GM21360 (cell line): ENCODE results near the gene GCNT4.

Source experiments
- ATAC-seq: cut with Tn5 transposase; IDR thresholded peaks from one replicate; pipeline ENCODE4 v1.9.1; 2021; ENCODE audit warnings: mild to moderate bottlenecking, moderate library complexity; ENCODE audit not compliant: unreplicated experiment

The GCNT4 gene

DNA sequence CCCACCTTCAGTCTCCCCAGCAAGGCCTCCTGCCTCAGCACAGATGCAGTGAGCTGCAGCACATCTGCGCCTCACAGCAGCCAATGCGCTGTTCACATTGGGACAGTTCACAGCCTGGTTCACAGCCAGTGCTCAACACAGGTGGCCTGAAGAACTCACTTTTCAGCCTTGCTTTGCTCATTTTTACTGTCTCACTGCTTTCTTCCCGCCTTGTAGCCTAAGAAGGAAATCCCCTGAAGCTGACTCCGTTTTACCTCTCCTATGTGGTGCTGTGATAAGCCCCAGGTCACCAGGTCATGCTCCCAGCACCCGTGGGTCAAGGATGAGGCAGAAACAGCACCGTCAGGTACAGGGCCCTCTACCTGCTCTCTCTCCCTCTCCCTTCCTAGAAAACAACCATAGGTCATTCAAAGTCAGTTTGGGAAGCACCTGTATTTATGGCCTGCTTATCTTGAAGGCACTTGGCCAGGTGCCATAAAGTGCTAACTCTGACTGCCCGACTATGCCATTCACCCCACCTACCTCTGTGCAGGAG lies 1.1 kb downstream of the GCNT4 start:
- no peak for ATAC-seq

- no peak for ATAC-seq
These were observed 1.9 kb downstream of the GCNT4 start for GRCh38 chr5:75050415-75050814.

DNA sequence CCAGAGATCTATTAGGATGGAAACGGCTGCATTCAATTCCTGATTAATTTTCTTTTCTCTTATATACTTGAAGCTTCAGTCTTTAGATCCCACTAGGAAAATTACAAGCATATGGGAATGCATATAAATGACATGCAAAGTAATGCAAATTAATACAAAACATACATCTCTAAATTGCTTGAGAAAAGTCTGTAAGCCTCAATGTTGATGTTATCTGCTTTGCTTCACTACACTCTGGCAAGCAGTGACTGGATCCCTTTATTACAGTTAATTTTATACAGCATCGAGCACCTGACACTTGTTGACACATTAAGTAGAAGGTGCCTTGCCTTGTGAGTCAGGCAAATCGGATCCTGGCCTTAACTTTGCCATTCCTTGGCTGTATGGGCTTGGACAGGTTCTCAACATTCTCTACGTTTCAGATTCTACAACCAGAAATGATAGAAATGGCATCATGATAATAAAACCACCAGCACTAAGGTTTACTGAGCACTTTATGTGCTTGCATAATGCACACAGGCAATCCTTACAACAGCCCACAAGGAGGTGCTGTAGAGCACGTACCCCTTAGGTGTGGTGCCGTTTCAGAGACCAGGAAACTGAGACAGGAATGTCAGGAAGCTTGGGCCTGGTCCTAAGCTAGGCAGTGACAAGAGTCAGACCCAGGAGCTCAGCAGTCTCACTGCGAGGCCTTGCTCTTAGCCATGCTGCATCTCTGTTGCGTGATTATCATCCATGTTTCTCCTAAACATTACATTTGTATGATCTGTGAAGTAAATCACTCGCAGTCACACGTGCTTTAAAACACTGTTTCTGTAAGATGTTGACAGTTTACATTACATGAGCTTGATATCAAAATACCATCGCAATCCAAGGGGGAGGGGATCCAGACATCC lies 2.7 kb downstream of the GCNT4 start:
- ATAC-seq, result no peak

DNA sequence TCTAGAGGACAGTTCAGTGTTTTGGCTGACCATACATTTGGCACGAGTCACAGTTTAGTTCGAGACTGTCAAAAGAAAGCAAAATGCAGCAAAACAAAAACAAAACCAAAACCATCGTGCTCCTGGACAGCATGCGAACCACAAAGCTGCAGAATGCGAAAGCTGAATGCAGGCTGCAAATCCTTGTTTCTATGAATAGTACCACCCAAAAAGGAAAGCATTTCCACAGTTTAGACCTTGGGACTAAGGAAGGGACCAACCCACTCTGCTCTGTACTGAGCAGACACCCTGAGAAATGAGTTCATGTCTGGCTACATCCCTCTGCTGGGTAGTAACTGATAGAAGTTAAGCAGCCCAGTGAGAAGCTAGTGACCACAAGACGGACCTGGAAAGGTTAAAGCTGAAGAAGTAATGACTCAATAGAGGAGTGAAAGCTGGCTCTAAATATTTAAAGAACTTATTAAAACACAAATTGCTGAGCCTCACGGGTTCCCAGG lies 3.9 kb downstream of the GCNT4 start:
- ATAC-seq, result no peak

DNA sequence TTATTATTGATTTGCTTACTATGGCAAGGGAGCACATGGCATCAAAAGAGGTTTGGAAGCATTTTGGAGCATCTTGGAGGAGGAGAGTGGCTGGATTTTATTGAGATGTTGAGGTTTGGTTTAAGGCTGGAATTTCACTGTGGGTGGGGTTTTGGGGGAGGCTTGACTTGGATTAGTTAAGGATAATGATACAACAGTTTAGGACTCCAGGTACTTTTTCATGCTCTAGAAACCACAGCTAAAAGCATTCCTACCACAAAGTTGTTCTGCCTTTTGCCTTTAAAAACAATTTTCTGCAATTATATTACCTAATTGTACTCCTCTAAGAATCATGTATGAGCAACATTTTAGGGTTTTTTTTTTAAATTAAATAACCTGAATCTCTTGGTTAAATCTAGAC lies 5.0 kb downstream of the GCNT4 start:
- no peak for ATAC-seq

GRCh38 chr5:75046366-75047142 lies 5.8 kb downstream of the GCNT4 start:
- ATAC-seq, result no peak

GRCh38 chr5:75045071-75045470 lies 7.3 kb downstream of the GCNT4 start:
- ATAC-seq, result no peak

DNA sequence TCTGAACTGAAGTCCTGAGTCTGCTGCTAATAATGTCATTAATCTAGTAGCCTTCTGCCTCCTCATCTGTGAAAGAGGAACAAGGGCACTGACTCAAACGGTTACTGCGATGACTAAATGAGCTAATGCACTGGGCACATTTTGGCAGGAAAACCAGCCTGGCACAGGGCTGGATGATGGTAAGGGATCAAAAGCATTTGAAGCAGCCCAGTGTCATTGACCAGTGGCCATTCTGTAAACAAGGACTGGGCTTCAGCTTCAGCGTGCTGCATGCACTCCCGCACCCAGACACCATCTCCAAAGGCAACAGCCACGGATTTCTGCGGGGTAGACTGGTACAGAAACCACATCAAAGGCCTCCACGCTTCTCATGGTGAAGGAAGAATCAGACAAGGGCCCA lies 8.0 kb downstream of the GCNT4 start:
- no peak for ATAC-seq

GRCh38 chr5:75043633-75044264 lies 8.6 kb downstream of the GCNT4 start:
- ATAC-seq, result no peak

GRCh38 chr5:75042522-75042921 lies 9.8 kb downstream of the GCNT4 start:
- no peak for ATAC-seq

DNA sequence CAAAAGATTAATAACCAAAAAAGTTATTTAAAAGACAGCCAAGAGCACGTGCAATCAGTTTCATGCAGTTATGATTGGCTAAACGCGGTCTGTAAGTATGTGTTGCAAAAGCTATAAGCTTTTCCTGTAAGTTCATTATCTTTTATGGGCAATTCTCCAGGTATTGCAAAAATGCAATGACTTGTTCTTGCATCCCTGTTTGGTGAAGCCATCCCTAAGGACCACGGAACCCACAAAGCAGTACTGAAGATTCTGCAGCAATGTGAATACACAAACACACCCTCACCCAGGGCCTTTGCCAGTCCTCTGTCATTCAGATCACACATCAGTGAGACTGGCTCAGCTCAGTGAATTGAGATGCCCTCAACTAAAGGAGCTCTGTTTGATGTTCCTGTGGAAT lies 11.4 kb downstream of the GCNT4 start:
- no peak for ATAC-seq

GRCh38 chr5:75037106-75037505 lies 15.3 kb downstream of the GCNT4 start:
- no peak for ATAC-seq

GRCh38 chr5:75034137-75034739 lies 18.1 kb downstream of the GCNT4 start:
- ATAC-seq, result no peak

GRCh38 chr5:75031366-75031765 lies 21.0 kb downstream of the GCNT4 start:
- ATAC-seq, result no peak

GRCh38 chr5:75028090-75028489 lies 24.3 kb downstream of the GCNT4 start:
- no peak for ATAC-seq

DNA sequence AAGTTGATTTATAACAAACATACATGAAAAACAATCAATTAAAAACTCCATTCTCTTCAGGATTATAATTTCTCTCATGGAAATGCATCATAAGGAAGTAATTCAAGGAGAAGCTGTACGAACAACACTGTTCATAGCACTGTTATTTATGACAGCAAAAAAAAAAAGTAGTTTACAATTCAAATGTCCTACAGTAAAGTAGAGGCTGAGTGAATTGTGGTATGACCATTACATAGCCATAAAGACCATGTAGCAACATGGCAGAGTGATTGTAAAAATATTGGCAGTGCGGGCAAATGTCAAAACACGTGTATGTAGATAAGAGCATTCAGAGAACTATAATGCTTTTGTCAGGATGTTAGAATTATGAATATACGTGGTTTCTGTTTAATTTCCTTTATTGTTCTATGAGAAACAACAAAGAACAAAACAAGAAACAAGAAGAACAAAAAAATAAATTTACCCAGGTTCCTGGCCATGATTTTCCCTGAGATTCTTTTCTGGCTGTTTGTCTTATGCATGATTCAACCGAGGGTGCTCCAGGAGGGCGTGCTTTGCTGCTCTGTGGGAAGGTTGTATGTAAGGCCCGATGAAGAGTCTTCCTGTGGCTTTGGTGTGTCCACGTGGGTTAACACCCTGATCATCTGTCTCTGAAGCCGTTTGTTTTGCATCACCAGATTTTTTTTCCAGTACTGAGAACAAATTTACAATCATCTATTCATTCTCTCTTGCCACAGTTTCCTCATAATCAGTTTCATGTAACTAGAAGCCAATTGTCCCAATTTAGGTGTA lies 28.8 kb downstream of the GCNT4 start:
- ATAC-seq, result no peak

- no peak for ATAC-seq
These were observed 30.6 kb downstream of the GCNT4 start for GRCh38 chr5:75021800-75022199.

DNA sequence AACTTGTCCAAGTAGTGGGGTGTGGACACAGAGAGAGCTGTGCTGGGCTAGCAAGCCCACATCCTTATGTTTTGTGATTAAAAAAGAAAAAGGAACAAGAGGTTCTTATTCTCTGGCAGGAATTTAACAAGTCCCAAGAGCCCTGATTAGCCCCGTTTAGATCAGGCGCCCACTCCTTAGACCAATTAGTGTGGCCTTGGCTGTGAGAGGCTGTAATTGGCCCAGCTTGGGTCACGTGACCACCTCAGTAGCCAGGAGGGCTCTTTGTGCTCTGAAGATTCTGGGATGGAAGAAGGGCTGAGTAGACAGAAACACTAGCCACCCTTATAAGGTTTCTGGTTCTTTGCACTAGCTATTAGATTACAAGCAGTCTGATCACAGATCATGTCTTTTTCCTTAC lies 31.1 kb downstream of the GCNT4 start:
- no peak for ATAC-seq

DNA sequence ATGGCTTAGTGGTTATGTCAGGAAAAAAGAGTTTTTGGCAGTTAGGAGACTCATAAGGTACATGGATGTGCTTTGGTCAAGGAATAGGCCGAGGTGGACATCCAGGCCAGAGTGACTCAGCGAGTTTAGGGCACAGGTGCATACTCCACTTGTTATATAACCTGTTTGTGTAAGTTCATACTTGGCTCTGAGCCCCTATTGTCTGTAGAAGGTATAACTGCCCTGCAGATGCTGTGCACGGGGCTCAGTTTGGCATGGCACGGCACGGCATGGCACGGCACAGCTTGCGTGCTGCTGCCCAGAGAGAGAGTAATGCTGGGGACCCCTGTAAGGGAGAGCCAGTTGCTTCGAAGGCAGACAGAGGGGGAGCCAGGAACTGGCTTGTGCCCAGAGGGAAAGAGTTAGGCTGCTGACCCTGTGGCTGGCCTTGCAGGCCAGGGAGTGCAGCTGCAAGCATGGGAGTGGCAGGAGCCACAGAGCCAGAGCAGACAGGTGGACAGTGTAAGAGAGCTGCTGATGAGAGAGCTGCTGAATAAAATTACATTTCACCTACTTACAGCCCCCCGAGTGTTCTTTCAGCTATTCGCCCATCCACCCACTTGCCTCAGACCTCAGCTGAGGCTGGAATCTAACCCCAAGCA lies 32.2 kb downstream of the GCNT4 start:
- ATAC-seq, result no peak
